ENCODE measurements around the gene CMSS1. TPM values are rescaled to one million over a fixed set of nuclear protein-coding genes. Genes with fewer than 3 reads are reported as not detected.

CMSS1 gene
- total and polyA plus RNA-seq, 4 donors = 3.8 to 19.5 (median 7.5) TPM

DNA sequence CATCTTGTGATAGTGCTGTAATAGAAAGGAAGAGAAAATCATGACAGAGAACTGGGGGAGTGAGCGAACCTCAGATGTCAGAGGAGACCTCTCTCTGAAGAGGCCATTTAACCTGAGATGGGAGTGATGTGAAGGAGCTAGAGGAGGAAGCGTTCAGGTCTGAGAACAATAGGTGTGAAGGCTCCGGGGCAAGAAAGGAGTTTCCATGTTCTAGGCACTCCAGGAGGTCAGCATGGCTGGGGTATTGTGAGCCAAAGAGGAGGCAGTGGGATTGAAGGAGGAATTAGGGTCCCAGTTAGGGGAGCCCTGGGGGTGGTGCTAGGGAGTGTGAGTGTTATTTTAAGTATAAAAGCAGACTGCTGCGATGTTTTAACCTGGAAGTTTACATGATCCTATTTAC, 305.4 kb downstream of the CMSS1 start:
- no peak for DNase-seq (ENCODE audit: low spot score)
- TF ChIP-seq JUND (IDR thresholded peaks at IDR 0.05) (no peak), HNF4A (conservative IDR thresholded peaks at IDR 0.05) (no peak)
- TF ChIP-seq, protein P1, sequence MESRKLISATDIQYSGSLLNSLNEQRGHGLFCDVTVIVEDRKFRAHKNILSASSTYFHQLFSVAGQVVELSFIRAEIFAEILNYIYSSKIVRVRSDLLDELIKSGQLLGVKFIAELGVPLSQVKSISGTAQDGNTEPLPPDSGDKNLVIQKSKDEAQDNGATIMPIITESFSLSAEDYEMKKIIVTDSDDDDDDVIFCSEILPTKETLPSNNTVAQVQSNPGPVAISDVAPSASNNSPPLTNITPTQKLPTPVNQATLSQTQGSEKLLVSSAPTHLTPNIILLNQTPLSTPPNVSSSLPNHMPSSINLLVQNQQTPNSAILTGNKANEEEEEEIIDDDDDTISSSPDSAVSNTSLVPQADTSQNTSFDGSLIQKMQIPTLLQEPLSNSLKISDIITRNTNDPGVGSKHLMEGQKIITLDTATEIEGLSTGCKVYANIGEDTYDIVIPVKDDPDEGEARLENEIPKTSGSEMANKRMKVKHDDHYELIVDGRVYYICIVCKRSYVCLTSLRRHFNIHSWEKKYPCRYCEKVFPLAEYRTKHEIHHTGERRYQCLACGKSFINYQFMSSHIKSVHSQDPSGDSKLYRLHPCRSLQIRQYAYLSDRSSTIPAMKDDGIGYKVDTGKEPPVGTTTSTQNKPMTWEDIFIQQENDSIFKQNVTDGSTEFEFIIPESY (IDR thresholded peaks at IDR 0.05) = no peak
- WGBS = 84% methylated on average over 4 of the region's 4 CpGs
- no peaks in the 10 kb centered on the region for H3K27me3 ChIP-seq (ENCODE audit: control insufficient read depth in 4 of 4, insufficient read depth in 4 of 4, low read length in 3 of 4)
- H3K4me1 ChIP-seq (ENCODE audit: control insufficient read depth in 4 of 4, insufficient read depth in 4 of 4, low read length in 3 of 4) = no peaks in the 10 kb centered on the region
- no peak overlapping the region for H3K9ac ChIP-seq (ENCODE audit: low read depth in 1 of 2, low read length in 2 of 2)
- H3K27ac ChIP-seq (ENCODE audit: low read depth in 1 of 2, low read length in 2 of 2) = no peak overlapping the region
- no peak overlapping the region for H3K4me3 ChIP-seq (ENCODE audit: low read depth in 1 of 3, low read length in 3 of 3)
- H3K36me3 ChIP-seq (ENCODE audit: control insufficient read depth in 4 of 4, insufficient read depth in 3 of 4, low read depth in 1 of 4, low read length in 3 of 4) = no peaks in the 10 kb centered on the region
- no peaks in the 10 kb centered on the region for H3K9me3 ChIP-seq (ENCODE audit: control insufficient read depth in 4 of 4, low read length in 3 of 4)

DNA sequence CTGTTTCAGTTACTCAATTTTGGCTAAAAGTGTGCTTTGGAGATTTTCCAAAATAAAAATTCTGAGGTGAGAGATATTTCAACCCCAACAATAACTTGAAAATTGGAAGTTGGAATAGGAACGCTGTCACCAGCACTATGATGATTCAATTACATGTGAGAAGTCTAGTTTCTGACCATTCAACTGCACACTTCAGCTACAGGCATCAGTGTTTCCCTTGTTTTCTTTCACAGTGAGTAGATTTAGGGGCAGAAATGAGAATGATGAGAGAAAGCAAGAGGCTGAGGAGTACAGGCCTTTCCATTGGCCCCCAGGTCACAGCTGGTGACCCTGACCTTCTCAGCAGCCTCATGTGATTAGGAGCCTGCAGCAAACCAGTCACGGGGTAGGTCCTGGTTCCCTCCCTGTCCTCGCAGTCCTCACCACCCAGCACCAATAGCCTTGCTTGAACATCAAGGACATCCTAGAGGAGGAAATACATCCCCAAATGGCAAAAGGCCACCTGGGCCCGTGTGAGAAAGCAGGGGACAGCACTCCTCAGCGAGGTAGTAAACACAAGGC, 306.6 kb downstream of the CMSS1 start:
- DNase-seq (ENCODE audit: low spot score) = no peak
- Histone ChIP-seq H3K9me3 (ENCODE audit: control insufficient read depth in 4 of 4, low read length in 3 of 4) (no peaks in the 10 kb centered on the region), H3K9ac (ENCODE audit: low read depth in 1 of 2, low read length in 2 of 2) (no peak overlapping the region), H3K27ac (ENCODE audit: low read depth in 1 of 2, low read length in 2 of 2) (no peak overlapping the region), H3K27me3 (ENCODE audit: control insufficient read depth in 4 of 4, insufficient read depth in 4 of 4, low read length in 3 of 4) (no peaks in the 10 kb centered on the region), H3K36me3 (ENCODE audit: control insufficient read depth in 4 of 4, insufficient read depth in 3 of 4, low read depth in 1 of 4, low read length in 3 of 4) (no peaks in the 10 kb centered on the region), H3K4me3 (ENCODE audit: low read depth in 1 of 3, low read length in 3 of 3) (no peak overlapping the region), H3K4me1 (ENCODE audit: control insufficient read depth in 4 of 4, insufficient read depth in 4 of 4, low read length in 3 of 4) (no peaks in the 10 kb centered on the region)
- WGBS = 89% methylated on average over 5 of the region's 5 CpGs
- TF ChIP-seq TAF1 (conservative IDR thresholded peaks at IDR 0.05) (no peak), RAD21 (IDR thresholded peaks at IDR 0.05) (no peak), GABPA (IDR thresholded peaks at IDR 0.05 in 1 of 2, conservative IDR thresholded peaks at IDR 0.05 in 1 of 2) (no peak), HNF4G (IDR thresholded peaks at IDR 0.05) (no peak), HNF4A (conservative IDR thresholded peaks at IDR 0.05) (no peak), SP1 (IDR thresholded peaks at IDR 0.05) (no peak), RXRA (IDR thresholded peaks at IDR 0.05) (no peak), JUND (IDR thresholded peaks at IDR 0.05) (no peak), FOXA1 (IDR thresholded peaks at IDR 0.05) (no peak), EGR1 (IDR thresholded peaks at IDR 0.05; ENCODE audit: low read depth in 2 of 2) (no peak), YY1 (IDR thresholded peaks at IDR 0.05) (no peak), FOXA2 (IDR thresholded peaks at IDR 0.05) (no peak)
- TF ChIP-seq, protein P2, sequence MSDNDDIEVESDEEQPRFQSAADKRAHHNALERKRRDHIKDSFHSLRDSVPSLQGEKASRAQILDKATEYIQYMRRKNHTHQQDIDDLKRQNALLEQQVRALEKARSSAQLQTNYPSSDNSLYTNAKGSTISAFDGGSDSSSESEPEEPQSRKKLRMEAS (IDR thresholded peaks at IDR 0.05) = no peak
- TF ChIP-seq, protein P3, sequence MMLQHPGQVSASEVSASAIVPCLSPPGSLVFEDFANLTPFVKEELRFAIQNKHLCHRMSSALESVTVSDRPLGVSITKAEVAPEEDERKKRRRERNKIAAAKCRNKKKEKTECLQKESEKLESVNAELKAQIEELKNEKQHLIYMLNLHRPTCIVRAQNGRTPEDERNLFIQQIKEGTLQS (IDR thresholded peaks at IDR 0.05) = no peak

DNA sequence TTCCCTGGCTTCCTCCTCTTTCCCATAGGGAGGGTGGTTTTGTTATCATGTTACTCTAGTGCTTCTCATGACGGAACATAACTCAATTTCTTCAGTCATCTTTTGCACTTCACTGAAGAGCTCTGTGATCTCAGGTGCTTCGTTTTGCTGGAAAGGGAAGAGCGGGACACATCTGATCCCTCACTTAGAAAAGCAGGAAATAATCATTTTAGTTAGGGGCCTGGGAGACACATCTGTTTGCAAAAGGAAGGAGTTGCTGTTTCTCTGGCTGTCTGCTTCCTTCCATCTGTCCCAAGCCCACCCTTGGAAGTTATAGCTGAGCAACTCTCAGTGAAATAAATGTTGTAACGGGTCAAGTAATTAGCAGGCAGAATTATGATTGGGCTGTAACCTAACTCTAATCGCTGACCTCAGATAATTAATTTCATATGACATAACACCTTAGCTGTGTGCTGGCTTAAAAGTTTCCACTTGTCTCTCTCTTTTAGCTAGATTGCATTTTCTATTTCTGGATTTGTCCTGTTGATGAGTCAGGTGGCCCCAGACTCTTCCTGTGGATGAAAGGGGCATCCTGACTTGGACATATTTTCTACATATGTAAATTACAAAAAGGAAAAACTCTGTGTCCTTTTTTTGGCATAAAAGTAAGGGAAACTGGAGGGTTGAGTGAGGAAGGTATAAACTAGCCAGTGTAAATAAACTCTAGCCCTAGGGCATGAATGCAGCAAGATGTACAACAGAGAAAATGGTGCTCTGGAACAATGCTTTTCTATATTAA, 307.7 kb downstream of the CMSS1 start:
- TF ChIP-seq, protein P4, sequence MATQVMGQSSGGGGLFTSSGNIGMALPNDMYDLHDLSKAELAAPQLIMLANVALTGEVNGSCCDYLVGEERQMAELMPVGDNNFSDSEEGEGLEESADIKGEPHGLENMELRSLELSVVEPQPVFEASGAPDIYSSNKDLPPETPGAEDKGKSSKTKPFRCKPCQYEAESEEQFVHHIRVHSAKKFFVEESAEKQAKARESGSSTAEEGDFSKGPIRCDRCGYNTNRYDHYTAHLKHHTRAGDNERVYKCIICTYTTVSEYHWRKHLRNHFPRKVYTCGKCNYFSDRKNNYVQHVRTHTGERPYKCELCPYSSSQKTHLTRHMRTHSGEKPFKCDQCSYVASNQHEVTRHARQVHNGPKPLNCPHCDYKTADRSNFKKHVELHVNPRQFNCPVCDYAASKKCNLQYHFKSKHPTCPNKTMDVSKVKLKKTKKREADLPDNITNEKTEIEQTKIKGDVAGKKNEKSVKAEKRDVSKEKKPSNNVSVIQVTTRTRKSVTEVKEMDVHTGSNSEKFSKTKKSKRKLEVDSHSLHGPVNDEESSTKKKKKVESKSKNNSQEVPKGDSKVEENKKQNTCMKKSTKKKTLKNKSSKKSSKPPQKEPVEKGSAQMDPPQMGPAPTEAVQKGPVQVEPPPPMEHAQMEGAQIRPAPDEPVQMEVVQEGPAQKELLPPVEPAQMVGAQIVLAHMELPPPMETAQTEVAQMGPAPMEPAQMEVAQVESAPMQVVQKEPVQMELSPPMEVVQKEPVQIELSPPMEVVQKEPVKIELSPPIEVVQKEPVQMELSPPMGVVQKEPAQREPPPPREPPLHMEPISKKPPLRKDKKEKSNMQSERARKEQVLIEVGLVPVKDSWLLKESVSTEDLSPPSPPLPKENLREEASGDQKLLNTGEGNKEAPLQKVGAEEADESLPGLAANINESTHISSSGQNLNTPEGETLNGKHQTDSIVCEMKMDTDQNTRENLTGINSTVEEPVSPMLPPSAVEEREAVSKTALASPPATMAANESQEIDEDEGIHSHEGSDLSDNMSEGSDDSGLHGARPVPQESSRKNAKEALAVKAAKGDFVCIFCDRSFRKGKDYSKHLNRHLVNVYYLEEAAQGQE (IDR thresholded peaks at IDR 0.05) = no peak
- TF ChIP-seq GABPA (IDR thresholded peaks at IDR 0.05 in 1 of 2, conservative IDR thresholded peaks at IDR 0.05 in 1 of 2) = no peak
- TF ChIP-seq RXRA (IDR thresholded peaks at IDR 0.05) = no peak
- TF ChIP-seq NR2F2 (IDR thresholded peaks at IDR 0.05) = no peak
- TF ChIP-seq, protein P1 (IDR thresholded peaks at IDR 0.05) = no peak
- no peak for TF ChIP-seq RAD21 (IDR thresholded peaks at IDR 0.05)
- TF ChIP-seq, protein P2 (IDR thresholded peaks at IDR 0.05) = no peak
- H3K9ac ChIP-seq (ENCODE audit: low read depth in 1 of 2, low read length in 2 of 2) = no peak overlapping the region
- H3K4me3 ChIP-seq (ENCODE audit: low read depth in 1 of 3, low read length in 3 of 3) = no peak overlapping the region
- WGBS = 84% methylated on average over 5 of the region's 5 CpGs
- H3K9me3 ChIP-seq (ENCODE audit: control insufficient read depth in 4 of 4, low read length in 3 of 4) = no peaks in the 10 kb centered on the region
- H3K4me1 ChIP-seq (ENCODE audit: control insufficient read depth in 4 of 4, insufficient read depth in 4 of 4, low read length in 3 of 4) = no peaks in the 10 kb centered on the region
- no peak overlapping the region for H3K27ac ChIP-seq (ENCODE audit: low read depth in 1 of 2, low read length in 2 of 2)
- H3K27me3 ChIP-seq (ENCODE audit: control insufficient read depth in 4 of 4, insufficient read depth in 4 of 4, low read length in 3 of 4) = no peaks in the 10 kb centered on the region
- no peaks in the 10 kb centered on the region for H3K36me3 ChIP-seq (ENCODE audit: control insufficient read depth in 4 of 4, insufficient read depth in 3 of 4, low read depth in 1 of 4, low read length in 3 of 4)
- no peak for DNase-seq (ENCODE audit: low spot score)
